ENCODE results near the gene RAB19.

DNA sequence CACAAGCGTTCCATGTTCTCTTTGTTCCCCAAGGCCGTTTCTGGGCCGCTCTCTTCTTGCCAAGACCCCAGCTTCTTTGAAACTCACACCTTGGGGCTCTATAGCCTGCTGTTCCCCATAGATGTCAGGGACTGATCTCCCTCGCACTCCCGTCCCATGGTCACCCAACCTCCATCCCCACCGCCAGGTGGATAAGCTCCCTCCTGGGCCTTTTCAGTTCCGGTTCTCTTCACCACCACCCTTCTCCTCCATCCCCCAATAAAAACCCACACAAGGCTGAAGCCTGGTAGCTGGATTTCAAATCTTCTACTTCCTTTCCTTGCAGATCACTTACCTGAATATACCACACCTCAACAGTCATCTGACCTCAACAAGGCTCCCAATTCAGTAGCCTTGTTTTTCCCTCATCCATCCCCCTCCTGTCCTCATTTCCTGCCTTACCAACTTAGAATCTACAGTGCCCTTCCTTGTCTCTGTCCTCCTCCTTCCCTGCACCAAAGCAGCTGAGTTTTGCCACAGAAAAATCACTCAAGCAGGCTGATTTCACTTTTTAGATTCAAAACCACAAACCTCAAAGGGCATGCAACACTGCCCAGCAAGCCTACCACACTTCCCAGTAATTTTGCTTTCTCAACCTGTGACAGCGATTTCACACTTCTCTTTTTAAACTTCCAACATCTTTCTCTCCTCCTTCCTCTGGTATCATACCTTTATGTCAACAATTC lies 13.2 kb upstream of the RAB19 start:
- TF ChIP-seq, protein P1, sequence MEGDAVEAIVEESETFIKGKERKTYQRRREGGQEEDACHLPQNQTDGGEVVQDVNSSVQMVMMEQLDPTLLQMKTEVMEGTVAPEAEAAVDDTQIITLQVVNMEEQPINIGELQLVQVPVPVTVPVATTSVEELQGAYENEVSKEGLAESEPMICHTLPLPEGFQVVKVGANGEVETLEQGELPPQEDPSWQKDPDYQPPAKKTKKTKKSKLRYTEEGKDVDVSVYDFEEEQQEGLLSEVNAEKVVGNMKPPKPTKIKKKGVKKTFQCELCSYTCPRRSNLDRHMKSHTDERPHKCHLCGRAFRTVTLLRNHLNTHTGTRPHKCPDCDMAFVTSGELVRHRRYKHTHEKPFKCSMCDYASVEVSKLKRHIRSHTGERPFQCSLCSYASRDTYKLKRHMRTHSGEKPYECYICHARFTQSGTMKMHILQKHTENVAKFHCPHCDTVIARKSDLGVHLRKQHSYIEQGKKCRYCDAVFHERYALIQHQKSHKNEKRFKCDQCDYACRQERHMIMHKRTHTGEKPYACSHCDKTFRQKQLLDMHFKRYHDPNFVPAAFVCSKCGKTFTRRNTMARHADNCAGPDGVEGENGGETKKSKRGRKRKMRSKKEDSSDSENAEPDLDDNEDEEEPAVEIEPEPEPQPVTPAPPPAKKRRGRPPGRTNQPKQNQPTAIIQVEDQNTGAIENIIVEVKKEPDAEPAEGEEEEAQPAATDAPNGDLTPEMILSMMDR (IDR thresholded peaks at IDR 0.05; ENCODE audit: borderline replicate concordance, extremely low read depth, low read length, poor library complexity, severe bottlenecking), result no peak
- TF ChIP-seq EZH2 (IDR thresholded peaks at IDR 0.05; ENCODE audit: borderline replicate concordance, low read depth, low read length, severe bottlenecking), result no peak
